Panc1 (cell line): Measurements from ENCODE around the gene DENND5B. TPM values are rescaled to one million over a fixed set of nuclear protein-coding genes. Genes with fewer than 3 reads are reported as not detected.
"Not testable (repeated sequence)": the region's sequence is repeated elsewhere in the genome, so short reads cannot be mapped to it uniquely, and the experiment has no call there.

Experiments
- ATAC-seq: fragments of 200-7000 bp; cut with Tn5 transposase; 2 replicates; pipeline ENCODE4 v1.9.1; 2020; ENCODE audit warnings: mild to moderate bottlenecking, moderate library complexity
- BruUV-seq: library from RNA; stranded (reverse); fragments of 400-500 nt; replicated peaks from 2 replicates; lab custom pipeline; 2021; lab: Mats Ljungman, UMichigan
- CTCF ChIA-PET: fragments of 300-600 bp; sonication (Branson Sonifier 250); formaldehyde crosslinking; loops from one replicate; lab custom pipeline; 2022; ENCODE audit warnings: antibody characterized with exemption; lab: Charles Lee
- POLR2A ChIA-PET: fragments of 300-600 bp; sonication (Branson Sonifier 250); formaldehyde crosslinking; loops from one replicate; lab custom pipeline; 2022; ENCODE audit warnings: antibody characterized with exemption; lab: Charles Lee
- DNase-seq: peaks from one replicate; pipeline ENCODE4 v3.0.0-alpha.2; 2010; ENCODE audit warnings: low read depth, low spot score
- H3K27ac ChIP-seq: 2 replicates; pipeline ENCODE4 v1.5.1; 2011; ENCODE audit warnings: mild to moderate bottlenecking, low read length, inconsistent platforms
- H3K27me3 ChIP-seq: fragments of 200-500 bp; sonication (Bioruptor generic); 2 replicates; pipeline ENCODE4 v1.6.0; 2014; ENCODE audit warnings: low read length, inconsistent platforms; ENCODE audit not compliant: control insufficient read depth, insufficient read depth
- H3K36me3 ChIP-seq: fragments of 200-500 bp; sonication (Bioruptor generic); 2 replicates; pipeline ENCODE4 v1.5.1; 2014; ENCODE audit warnings: inconsistent platforms, mild to moderate bottlenecking, low read length, moderate library complexity; ENCODE audit not compliant: control insufficient read depth, insufficient read depth
- H3K4me1 ChIP-seq: 2 replicates; pipeline ENCODE4 v1.5.1; 2011; ENCODE audit warnings: inconsistent platforms, mild to moderate bottlenecking, low read length, moderate library complexity; ENCODE audit not compliant: control insufficient read depth, insufficient read depth
- H3K4me3 ChIP-seq, 2 experiments: 2 replicates each; pipeline ENCODE4 v1.5.1; 2011 to 2012; ENCODE audit warnings: low read depth in 2 of 2, low read length in 2 of 2, mild to moderate bottlenecking in 2 of 2, inconsistent platforms in 1 of 2, moderate library complexity in 1 of 2
- H3K9me3 ChIP-seq: fragments of 200-500 bp; sonication (Bioruptor generic); 2 replicates; pipeline ENCODE4 v1.5.1; 2014; ENCODE audit warnings: low read depth, mild to moderate bottlenecking, inconsistent platforms, low read length, moderate library complexity; ENCODE audit not compliant: control insufficient read depth, insufficient read depth
- CTCF ChIP-seq: fragments of 450-650 bp; IDR thresholded peaks from 2 replicates; pipeline ENCODE4 v1.5.1; 2017; ENCODE audit warnings: mild to moderate bottlenecking
- POLR2AphosphoS5 ChIP-seq: IDR thresholded peaks from 2 replicates; pipeline ENCODE4 v1.6.1; 2012; ENCODE audit warnings: mild to moderate bottlenecking, low read depth, low read length, moderate library complexity
- REST ChIP-seq, 2 experiments: IDR thresholded peaks; 2 replicates each; pipeline ENCODE4 v1.6.1; 2011 to 2012; ENCODE audit warnings: low read depth in 2 of 2, control low read depth in 1 of 2, low read length in 1 of 2, mild to moderate bottlenecking in 1 of 2, moderate library complexity in 1 of 2; ENCODE audit not compliant: insufficient read depth in 1 of 2
- SIN3A ChIP-seq: IDR thresholded peaks from 2 replicates; pipeline ENCODE4 v1.6.1; 2012; ENCODE audit warnings: low read depth, mild to moderate bottlenecking, low read length, moderate library complexity, borderline replicate concordance; ENCODE audit not compliant: insufficient read depth
- TCF7L2 ChIP-seq: IDR thresholded peaks from 2 replicates; pipeline ENCODE4 v1.6.1; 2011; ENCODE audit warnings: mild to moderate bottlenecking, low read depth, low read length, inconsistent platforms
- in situ Hi-C: cut with HindIII; loops from 2 replicates; pipeline ENCODE4 v1.10.0; 2016; ENCODE audit warnings: low sequenced_read_pairs, low pct_unique_long_range_greater_than_20kb
- intact Hi-C: fragments of 100-400 bp; cut with micrococcal nuclease; formaldehyde crosslinking; loops from one replicate; pipeline ENCODE4 v1.10.0; 2022; ENCODE audit not compliant: unreplicated experiment
- total RNA-seq: library from RNA; stranded (reverse); gene quantifications from one replicate; pipeline ENCODE4 v1.2.1, GENCODE V29; 2021; ENCODE audit not compliant: unreplicated experiment

The DENND5B gene
- total RNA-seq, 1 experiment from 2014 or later = 36.8 TPM

DNA sequence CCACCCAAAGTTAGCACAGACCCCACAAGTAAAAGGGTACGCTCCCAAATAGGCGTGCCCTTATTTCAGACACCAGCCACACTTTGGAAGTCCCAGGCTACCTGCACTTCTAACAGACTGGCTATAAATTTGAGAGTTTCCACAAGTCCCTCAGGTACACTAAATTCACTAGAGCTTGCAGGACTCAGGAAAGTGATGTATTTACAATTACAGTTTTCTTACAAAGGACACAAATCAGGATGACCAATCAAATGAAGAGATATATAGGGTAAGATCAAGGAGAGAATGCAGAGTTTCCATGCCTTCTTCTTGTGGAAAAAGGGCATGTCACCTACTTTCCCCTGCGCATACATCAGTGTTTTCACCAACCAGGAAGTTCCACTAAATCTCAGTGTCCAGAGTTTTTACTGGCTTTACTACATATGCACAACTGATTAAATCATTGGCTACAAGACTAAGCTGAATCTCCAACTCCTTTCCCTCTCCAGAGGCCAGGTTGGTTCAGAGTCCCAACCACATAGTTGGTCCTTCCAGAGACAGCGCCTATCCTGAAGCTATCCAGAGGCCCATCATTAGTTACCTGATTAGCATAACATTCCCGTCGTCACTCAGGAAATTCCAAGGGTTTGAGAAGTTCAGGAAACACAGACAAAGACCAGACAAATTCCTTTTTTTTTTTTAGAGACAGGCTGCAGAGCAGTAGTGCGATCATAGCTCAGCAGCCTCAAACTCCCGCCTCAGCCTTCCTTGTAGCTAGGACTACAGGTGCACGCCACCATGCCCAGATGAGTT, 84.2 kb downstream of the DENND5B start:
- TF ChIP-seq POLR2AphosphoS5 (no peak), SIN3A (no peak), TCF7L2 (no peak), CTCF (no peak), REST (IDR thresholded peaks at IDR 0.05; ENCODE audit: insufficient read depth in 1 of 2, low read depth in 2 of 2, low read length in 1 of 2) (no peak)
- Histone ChIP-seq H3K27ac (no peak overlapping the region), H3K27me3 (no peaks in the 10 kb centered on the region), H3K4me3 (no peak overlapping the region), H3K9me3 (peaks cover 12% of the 10 kb centered on the region; the same call in 1 of the 2 replicates), H3K36me3 (no peaks in the 10 kb centered on the region), H3K4me1 (peaks cover 22% of the 10 kb centered on the region)
- ATAC-seq = no peak
- intact Hi-C loops = no loop called here
- in situ Hi-C loops = no loop called here
- no peak for DNase-seq
- BruUV-seq = no TSS peak
- POLR2A ChIA-PET = no interaction called here
- CTCF ChIA-PET = no interaction called here

DNA sequence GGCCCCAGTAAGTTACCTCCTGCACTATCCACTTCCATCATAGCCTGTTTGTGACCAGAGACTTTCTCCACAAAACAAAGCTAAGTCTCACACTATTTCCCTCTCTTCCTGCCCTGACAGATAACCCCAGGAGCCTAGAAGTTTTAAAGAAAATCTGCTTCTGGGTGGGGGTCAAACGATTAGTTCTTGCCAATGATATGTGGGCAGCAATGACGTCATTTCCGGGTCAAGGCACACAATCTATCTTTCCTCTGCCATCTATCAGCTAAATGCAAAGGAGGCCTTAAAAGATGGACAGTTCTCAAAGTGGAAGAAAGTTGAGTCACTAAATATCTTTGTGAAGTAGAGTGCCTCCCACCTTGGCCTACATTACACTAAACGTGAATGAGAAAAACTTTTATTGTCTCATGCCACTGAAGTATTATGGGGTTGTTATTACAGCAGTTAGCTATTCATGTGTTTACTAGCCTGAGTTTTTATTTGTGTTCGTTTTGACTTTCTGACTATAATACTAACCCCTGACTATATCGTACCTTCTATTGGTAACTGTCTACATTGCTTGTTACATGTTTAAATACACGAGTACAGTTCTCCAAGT, 86.2 kb downstream of the DENND5B start:
- TSS peak; percentile 44 for BruUV-seq
- intact Hi-C loops = no loop called here

GRCh38 chr12:31501014-31501413, 89.9 kb downstream of the DENND5B start:
- in situ Hi-C loops, H3K27ac ChIP-seq: not testable (repeated sequence)

More for the DNA sequence above, 86.2 kb downstream of the DENND5B start:
- no peak for ATAC-seq
- H3K9me3 ChIP-seq = peaks cover 12% of the 10 kb centered on the region; the same call in 1 of the 2 replicates
- no peak overlapping the region for H3K27ac ChIP-seq
- H3K36me3 ChIP-seq = no peaks in the 10 kb centered on the region
- H3K4me1 ChIP-seq = peaks cover 22% of the 10 kb centered on the region
- TF ChIP-seq SIN3A (no peak), POLR2AphosphoS5 (no peak)
- H3K27me3 ChIP-seq = no peaks in the 10 kb centered on the region
- H3K4me3 ChIP-seq = no peak overlapping the region
- DNase-seq = no peak
- POLR2A ChIA-PET = no interaction called here
- CTCF ChIA-PET = no interaction called here
- in situ Hi-C loops = no loop called here

More at GRCh38 chr12:31501014-31501413, 89.9 kb downstream of the DENND5B start:
- intact Hi-C loops, BruUV-seq, H3K27me3 ChIP-seq, ATAC-seq, DNase-seq, CTCF ChIA-PET, H3K4me3 ChIP-seq, H3K36me3 ChIP-seq: not testable (repeated sequence)
- POLR2A ChIA-PET = interaction anchor here (0.7 kb wide), 1 partner anchor 641 kb away, joined by 5 read pairs; no protein-coding TSS in a partner anchor
- peaks cover 12% of the 10 kb centered on the region; the same call in 1 of the 2 replicates for H3K9me3 ChIP-seq
- H3K4me1 ChIP-seq = peaks cover 36% of the 10 kb centered on the region
